ENCODE measurements around the gene BEND7. TPM values are rescaled to one million over a fixed set of nuclear protein-coding genes. Genes with fewer than 3 reads are reported as not detected.

BEND7 gene
- total RNA-seq, 3 donors from 2014 or later, result 17.1 to 33.4 (median 28.7) TPM

DNA sequence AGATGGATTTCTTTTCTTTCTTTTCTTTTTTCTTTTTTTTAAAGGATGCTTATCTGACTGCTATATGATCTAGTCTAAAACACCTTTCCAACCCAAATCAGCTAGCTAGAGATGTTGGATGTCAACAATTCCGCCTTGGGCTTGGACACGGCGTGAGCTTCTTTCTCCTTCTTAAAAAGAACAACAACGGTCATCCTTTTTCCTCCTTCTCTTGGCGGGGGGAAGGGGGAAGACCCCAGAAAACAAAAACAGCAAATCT, 1.0 kb downstream of the BEND7 start:
- TF ChIP-seq, protein P1, sequence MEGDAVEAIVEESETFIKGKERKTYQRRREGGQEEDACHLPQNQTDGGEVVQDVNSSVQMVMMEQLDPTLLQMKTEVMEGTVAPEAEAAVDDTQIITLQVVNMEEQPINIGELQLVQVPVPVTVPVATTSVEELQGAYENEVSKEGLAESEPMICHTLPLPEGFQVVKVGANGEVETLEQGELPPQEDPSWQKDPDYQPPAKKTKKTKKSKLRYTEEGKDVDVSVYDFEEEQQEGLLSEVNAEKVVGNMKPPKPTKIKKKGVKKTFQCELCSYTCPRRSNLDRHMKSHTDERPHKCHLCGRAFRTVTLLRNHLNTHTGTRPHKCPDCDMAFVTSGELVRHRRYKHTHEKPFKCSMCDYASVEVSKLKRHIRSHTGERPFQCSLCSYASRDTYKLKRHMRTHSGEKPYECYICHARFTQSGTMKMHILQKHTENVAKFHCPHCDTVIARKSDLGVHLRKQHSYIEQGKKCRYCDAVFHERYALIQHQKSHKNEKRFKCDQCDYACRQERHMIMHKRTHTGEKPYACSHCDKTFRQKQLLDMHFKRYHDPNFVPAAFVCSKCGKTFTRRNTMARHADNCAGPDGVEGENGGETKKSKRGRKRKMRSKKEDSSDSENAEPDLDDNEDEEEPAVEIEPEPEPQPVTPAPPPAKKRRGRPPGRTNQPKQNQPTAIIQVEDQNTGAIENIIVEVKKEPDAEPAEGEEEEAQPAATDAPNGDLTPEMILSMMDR (IDR thresholded peaks at IDR 0.05), result no peak
- no peaks in the 10 kb centered on the region for H3K36me3 ChIP-seq (ENCODE audit: low read depth)
- no peak for ATAC-seq
- DNase-seq, result no peak
- peak overlapping the region; percentile 56 for H3K4me3 ChIP-seq
- H3K4me1 ChIP-seq (ENCODE audit: low read depth), result peaks cover 13% of the 10 kb centered on the region
- intact Hi-C loops (cut with DNase I, micrococcal nuclease), result no loop called here
- H3K9me3 ChIP-seq, result no peaks in the 10 kb centered on the region

DNA sequence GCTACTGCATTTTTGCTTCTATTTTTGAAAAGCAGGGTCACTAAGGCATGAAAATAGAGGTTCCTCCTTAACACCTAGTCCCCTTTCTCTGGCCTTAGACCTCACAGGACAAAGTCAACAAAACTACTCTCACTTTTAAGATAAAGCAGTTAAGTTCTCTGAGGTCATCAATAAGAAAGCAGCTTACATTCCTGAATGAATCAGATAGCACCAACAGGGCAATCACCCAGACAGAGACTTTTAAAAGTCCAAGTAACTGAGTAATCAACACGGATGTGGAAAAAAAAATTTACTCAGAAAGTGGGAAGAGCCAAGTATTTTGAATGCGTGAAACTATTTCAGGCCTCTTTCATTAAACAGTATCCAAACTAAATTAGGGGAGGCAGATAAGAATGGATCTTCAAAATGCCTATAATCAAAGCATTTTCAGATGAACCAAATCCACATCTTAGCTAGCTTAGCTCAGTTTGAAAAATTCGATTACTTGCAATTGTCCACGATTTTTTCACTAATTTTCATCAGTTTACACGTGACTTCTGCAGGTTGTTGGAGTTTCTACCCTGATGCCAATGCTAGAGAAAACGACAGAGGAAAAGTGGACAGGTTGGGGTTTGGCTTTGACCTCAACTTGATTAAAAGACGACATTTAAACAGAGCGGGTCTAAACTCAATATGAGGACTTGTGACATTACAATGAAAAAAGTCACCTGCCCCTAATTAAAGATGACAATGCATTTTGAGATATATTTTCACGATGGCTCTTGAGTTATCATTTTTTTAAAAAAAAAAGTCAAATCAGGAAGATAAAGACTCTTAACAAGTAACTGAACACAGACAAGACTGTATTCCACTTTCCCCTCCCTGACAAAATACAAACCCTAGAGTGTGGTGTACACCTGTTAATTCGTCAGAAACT, 1.6 kb downstream of the BEND7 start:
- ATAC-seq (peak; percentile 78), DNase-seq (no peak)
- TF ChIP-seq, protein P1 (IDR thresholded peaks at IDR 0.05), result no peak
- H3K4me3 ChIP-seq, result no peak overlapping the region
- no peaks in the 10 kb centered on the region for H3K36me3 ChIP-seq (ENCODE audit: low read depth)
- intact Hi-C loops (cut with DNase I, micrococcal nuclease), result no loop called here
- H3K9me3 ChIP-seq, result no peaks in the 10 kb centered on the region
- H3K4me1 ChIP-seq (ENCODE audit: low read depth), result peaks cover 13% of the 10 kb centered on the region

DNA sequence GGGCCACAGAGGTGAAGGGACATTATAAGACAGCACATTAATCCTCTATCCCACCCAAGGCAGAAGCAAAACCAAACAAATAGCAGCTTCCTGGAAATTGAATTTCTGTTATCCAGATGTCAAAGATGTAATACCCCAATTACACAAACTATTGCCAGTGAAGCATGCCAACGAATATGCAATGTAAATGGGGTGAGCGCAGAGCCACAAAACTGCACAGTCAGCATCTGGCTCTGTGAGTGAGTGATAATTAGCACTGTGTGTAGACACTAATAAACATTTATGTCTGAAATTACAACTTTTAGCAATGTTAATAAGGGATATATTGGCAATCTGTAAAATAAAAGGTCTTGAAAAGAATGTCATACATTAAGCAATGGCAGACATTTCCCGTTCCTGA, 3.2 kb downstream of the BEND7 start:
- intact Hi-C loops (cut with DNase I, micrococcal nuclease), result no loop called here
- Histone ChIP-seq H3K4me3 (no peak overlapping the region), H3K9me3 (no peaks in the 10 kb centered on the region), H3K4me1 (ENCODE audit: low read depth) (peaks cover 13% of the 10 kb centered on the region), H3K36me3 (ENCODE audit: low read depth) (no peaks in the 10 kb centered on the region)
- TF ChIP-seq, protein P1 (IDR thresholded peaks at IDR 0.05), result no peak
- no peak for ATAC-seq
- DNase-seq, result no peak

DNA sequence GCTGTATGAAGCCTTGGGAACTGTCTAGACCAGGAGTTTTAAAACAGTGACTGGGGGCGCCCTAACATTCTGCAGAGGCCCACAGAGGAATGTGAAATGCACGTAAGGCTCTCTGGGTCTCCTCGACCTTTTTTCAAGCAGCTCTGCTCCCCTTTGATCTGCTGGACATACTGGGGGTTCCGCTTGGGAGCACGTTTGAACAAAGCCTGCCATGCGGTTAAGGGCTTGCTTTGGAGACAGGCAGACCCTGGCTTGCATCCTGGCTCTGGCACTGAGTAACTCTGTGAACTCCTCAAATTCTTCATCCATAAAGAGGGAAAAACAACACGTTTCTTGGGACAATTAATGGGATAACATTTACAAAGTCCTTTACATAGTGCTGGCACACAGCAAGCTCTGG, 7.8 kb downstream of the BEND7 start:
- H3K4me3 ChIP-seq, result no peak overlapping the region
- TF ChIP-seq, protein P1 (IDR thresholded peaks at IDR 0.05), result no peak

DNA sequence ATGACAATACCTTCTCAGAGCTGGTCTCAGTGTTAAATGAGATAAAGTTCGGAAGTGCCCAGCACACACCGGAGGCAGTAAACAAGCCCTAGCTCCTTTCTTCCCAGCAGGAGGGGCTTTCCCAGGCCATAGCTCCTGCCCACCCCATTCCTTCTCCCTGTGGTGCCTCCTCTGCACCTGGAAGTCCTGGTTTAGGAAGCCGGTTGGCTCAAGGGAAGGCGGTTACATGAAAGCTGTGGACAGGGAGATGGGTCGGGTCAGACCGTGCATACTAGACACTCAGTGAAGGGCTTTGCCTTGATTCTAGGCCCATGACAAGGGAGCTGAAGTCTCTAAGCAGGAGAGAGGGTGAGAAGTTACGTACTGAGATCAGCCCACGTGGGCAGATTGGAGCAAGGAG, 8.6 kb downstream of the BEND7 start:
- no peaks in the 10 kb centered on the region for H3K36me3 ChIP-seq (ENCODE audit: low read depth)
- TF ChIP-seq, protein P1 (IDR thresholded peaks at IDR 0.05), result no peak
- no peak overlapping the region for H3K4me3 ChIP-seq
- ATAC-seq (no peak), DNase-seq (no peak)
- intact Hi-C loops (cut with DNase I, micrococcal nuclease), result no loop called here
- no peaks in the 10 kb centered on the region for H3K9me3 ChIP-seq
- no peaks in the 10 kb centered on the region for H3K4me1 ChIP-seq (ENCODE audit: low read depth)

More for the DNA sequence above, 7.8 kb downstream of the BEND7 start:
- no peak for ATAC-seq
- no peak for DNase-seq
- H3K36me3 ChIP-seq (ENCODE audit: low read depth), result no peaks in the 10 kb centered on the region
- intact Hi-C loops (cut with DNase I, micrococcal nuclease), result no loop called here
- no peaks in the 10 kb centered on the region for H3K9me3 ChIP-seq
- H3K4me1 ChIP-seq (ENCODE audit: low read depth), result no peaks in the 10 kb centered on the region
